HS-5 (cell line): Measurements from ENCODE around the gene LRRC32.
"Not testable (repeated sequence)": the region's sequence is repeated elsewhere in the genome, so short reads cannot be mapped to it uniquely, and the experiment has no call there.

ENCODE experiments used
- DNase-seq: peaks from one replicate; pipeline ENCODE4 v3.0.0-alpha.2; 2012; ENCODE audit warnings: low read depth

Gene LRRC32

GRCh38 chr11:76628408-76628947 is 42.1 kb downstream of the LRRC32 start:
- DNase-seq = no peak

- no peak for DNase-seq
Observed at GRCh38 chr11:76627606-76628005, 42.9 kb downstream of the LRRC32 start.

DNA sequence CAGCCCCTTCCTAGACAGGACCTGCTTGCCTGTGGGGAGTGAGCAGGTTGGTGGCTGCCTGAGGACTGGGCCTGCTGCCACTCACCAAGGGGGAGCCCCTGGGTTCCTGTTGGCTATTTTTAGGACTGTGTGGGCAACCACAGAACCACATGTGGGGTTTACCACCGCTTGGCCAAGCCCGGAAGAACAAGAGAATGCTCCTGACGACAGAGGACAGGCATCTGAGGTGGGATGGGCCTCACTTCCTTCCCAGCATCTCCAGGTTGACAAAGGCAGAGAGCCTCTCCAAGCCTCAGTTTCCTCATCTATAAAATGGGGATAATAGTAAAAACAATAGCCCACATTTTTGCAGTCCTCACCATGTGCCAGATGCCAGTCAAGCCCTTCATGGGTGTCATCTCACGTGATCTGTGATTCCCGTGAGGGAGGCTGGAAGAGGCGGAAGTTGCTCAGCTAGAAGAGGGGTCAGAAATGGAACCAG is 43.6 kb downstream of the LRRC32 start:
- no peak for DNase-seq

- DNase-seq = no peak
Observed at GRCh38 chr11:76626266-76626665, 44.3 kb downstream of the LRRC32 start.

DNA sequence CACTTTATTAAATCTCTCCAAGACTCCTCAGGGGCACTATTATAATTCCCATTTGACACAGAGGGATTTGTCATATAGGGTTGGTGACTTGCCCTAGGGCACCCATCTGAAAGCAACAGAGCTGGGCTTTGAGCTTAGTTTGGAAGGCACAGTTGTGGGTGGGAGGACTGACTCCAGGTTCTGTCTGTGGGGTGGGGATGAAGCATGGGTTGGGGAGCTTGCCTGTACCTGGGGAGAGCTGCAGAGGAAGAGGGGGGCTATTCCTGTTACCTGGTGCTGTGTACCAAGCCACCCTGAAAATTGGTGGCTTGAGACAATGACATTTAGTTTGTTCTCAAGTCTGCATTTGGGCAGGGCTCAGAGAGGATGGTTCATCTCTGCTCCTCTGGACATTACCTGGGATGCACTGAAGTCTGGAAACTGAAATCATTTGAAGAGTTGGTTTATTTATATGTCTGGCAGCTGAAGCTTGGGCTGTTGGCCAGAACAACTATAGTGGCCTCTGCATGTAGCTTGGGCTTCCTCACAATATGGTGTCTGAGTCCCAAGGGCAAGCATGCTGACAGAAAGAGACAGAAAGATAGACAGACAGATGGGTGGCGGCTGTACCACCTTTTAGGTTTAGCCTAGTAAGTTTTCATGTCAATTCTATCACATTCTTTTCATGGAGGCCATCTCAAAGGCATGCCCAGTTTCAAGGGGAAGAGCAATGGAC is 44.9 kb downstream of the LRRC32 start:
- no peak for DNase-seq

DNA sequence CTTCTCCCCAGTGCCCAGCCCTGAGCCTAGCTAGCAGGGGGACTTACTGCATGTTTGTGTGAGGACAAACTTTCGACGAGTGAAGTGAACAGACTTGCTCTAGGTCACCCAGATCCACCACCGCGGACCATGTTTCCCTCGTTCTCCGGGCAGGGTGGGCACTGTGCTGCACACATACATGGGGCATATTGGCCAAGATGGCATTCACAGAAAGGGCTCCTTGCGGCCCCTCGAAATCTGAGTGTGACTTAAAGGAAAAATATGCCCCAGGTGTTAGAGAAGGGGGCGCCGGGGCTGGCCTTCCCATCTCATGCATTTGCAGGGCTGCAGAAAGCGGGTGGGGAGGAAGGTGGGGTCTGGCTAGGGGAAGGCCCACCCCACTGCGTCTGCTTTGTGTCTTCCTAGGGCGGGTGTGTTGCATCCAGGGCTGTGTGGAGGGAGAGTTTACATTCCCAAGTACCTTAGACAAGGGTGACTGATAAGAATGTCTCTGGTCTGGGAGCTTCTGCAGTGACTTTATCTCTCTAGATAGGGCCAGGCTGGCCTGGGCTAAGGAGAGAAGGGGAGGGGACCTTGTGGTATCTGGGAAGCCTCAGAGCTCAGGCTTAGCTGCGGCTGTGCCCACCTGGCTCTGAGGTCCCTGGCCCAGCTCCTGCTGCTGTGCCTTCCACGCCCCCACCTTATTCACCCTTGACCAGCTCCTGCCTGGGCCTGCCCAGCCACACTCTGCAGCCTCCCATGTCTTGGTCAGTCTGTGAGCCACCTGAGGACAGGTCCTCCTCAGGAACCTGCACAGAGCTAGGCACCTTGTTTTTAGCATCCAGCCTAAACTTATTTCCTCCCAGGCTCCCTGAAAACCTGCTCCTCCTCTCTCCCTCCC is 45.8 kb downstream of the LRRC32 start:
- DNase-seq = no peak

DNA sequence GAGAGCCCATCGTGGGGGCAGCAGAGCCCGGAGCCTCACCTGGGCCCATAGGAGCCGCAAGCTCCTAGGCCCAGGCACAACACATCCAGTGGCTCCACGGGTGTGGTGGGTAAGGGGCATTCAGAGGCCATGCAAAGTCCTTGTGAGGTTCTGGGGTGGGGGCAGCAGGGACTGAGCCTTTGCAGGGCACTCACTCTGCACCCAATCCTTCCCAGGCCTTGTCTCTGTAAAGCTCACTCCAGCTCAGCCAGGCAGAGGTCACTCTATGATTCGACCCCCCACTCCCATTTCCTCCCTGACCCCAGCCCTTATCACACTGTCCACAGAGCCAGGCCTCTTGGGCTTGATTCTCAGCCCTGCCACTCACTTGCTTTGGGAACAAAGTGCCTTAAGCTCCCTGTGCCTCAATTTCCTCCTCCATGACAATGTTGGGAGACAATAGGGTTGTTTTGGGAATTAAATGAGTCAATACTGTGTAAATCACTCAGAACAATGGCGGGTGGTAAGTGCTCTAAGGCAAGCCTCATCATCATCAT is 46.6 kb downstream of the LRRC32 start:
- DNase-seq = no peak

DNA sequence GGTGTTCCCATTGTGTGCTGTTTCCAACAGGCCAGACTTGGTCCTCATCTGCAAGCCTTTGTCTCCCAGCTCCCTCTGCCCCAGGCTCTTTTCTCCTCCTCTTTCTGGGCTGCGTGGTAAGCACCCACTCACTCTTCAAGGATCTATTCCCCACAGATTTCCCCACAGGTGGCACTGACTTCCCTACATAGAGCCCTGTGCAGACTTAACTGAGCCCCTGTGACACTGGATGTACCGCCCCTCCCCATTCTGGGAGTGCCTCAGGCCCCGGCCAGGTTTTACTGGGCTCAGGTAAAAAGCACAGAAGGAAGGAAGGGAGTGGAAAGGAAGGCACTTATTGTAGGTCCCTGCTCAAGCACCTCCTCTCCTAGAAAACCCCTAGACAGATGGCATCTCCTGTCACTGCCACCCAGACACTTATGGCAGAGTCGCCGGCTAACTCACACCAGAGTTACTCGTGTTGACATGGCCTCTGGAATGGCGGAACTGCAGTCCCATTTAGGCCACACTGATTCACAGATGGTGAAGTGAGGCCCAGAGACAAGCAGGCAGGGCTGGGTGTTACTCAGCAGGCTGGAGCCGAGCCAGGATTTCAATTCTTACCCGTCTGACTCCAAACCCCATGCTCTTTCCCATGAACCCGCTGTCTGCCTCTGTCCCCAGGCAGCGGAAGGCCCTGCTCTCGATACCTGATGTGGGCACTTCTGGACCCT is 47.2 kb downstream of the LRRC32 start:
- no peak for DNase-seq

DNA sequence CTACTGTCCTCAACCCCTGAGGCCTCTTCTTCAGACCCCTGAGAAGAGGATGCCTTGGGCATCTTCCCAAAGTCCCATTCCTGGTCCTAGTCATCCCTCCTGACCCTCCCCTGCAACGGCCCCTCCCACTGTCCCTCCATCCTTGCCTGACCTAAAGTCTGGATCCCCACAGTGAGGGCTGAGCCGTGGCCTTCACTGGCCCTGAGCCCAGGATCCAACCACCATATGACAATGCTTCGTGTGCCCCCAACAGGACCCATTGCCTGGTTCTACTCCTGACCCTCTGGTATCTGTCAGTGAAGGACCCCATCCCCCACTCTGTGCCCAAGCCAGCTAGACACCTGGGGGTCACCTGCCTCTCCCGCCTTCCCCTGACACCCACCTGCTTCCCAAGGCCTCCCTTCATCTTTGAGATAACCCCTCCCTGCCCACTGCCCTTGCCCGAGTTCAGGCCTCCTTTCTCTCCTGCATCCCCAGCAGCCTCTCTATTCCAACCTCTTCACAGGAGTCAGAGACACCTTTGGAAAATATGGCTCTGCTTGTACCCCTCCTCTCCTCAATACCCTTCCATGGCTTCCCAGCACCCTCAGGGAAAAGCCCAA is 48.0 kb downstream of the LRRC32 start:
- DNase-seq = no peak

- DNase-seq = no peak
Observed at GRCh38 chr11:76621868-76622267, 48.7 kb downstream of the LRRC32 start.

GRCh38 chr11:76621466-76621865 is 49.1 kb downstream of the LRRC32 start:
- no peak for DNase-seq

GRCh38 chr11:76620489-76620888 is 50.1 kb downstream of the LRRC32 start:
- DNase-seq = peak; percentile 86

DNA sequence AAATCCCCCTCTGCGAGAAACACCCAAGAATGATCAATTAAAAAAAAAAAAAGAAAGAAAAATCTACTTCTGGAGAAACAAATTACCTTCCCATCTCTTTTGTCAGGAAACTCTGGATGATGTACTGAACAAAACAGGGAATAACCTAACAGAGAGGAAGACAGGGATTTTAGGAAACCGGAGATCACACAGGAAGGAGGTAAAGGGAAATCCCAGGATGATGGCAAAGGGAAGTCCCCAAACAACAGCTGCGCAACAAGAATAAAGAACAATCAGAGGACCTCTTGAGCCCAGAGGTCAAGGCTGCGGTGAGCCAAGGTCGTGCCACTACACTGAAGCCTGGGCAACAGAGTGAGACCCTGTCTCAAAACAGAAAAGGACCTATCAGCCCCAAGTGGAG is 50.7 kb downstream of the LRRC32 start:
- DNase-seq = not testable (repeated sequence)

DNA sequence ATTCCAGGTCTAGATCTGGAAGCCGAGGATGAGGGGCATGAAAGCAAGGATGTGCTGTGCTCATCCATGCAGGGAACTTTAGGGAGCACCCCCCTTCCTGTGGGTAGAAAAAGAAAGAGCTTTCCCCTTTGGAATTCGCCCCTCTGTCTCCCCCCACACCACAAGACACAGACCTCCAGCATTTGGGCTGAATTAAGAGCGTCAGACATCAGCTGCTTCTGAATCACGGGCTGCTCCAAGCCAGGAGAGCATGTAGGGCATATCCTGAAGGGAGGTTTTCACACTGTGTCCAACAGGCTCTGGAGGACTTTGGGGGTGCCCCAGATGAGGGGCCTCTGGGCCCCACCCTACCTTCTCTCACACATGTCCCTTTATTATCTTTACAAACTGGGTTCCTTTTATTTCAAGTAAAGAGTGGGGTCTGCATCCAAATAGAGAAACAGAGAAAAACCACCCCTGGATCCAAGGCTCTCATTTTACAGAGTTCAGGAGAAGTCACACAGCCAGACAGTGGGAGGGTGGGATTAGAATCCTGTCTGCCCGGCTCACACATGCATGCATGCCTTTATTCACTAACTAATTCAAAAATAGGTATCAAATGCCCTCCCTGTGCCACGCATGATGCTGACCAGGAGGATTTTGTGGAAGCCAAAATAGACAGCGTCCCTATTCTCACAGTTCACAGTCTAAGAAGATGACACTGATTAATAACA is 52.8 kb downstream of the LRRC32 start:
- no peak for DNase-seq

- no peak for DNase-seq
Observed at GRCh38 chr11:76616676-76617552, 53.6 kb downstream of the LRRC32 start.

DNA sequence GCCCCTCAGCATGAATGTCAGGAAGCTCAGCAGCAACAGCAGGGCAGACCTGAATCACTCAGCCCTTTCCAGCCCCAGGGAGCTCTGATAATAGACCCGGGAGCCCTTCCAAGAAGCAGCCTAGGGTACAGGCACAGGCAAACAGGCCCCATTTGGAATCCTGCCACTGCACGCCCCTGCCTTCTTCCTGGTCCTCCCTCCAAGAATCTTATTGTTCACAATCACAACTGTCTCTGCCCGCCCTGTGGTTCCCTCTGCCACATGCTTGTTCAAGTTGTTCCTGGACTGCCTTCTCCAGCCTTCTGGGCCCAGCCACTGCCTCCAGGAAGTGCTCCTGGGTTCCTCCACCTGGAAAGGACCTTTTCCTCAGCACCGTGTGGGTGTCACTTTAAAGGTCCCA is 54.6 kb downstream of the LRRC32 start:
- no peak for DNase-seq

DNA sequence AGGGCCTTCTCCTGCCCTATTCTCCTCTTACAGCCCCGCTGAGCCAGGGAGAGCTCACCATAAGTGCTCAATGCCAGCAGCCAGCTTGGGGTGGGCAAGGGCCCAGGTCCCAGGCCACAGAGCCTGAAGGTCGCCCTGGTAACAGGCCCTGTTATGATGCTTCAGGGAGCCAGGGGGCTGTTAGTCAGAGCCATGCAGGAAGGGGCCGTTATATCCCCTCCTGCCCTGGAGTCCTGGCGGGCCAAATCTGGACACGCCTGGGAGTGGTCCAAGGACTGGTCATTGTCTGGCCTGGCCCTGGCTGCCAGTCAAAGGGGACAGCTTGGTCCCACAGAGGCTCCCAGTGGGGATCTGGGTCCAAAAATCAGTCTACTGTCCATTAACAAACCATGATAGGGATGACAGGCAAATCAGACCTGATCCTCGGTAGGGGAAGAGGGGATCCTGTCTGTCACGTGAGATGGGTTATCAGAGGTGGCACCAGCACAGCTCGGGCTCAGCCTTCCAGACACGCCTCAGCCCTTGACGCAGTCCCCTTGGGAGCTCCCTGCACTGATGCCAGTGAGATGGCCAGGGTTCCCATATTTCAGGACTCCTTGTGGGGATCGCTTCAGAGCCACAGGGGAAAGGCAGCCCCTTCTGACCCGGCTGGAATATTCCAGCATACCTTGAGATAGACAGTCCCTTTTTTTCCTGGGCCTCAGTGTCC is 55.9 kb downstream of the LRRC32 start:
- no peak for DNase-seq

DNA sequence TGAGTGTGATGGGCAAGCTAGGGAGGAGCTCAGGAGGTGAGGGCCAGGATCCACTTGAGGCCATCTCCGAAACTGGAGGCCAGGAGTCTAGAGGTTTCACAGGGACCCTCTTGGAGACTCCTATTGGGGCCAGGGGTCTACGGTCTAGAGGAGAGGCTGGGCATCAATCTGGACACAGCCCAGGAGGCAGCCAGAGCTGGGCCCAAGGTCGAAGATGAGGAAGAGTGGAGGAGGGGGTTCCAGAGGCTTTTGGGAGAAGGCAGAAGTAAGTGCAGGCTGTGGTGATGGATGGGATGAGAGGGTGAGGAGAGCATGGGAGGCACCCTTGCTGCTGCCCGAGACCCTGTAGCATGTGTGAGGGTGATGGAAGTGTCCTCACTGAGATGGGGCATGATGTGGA is 56.6 kb downstream of the LRRC32 start:
- no peak for DNase-seq

GRCh38 chr11:76612226-76612625 is 58.3 kb downstream of the LRRC32 start:
- DNase-seq = no peak
